Activated naive CD8-positive, alpha-beta T cell treated with anti-CD3 and anti-CD28 coated beads for 36 hours (primary cell): ENCODE measurements around the gene CXCL14. TPM values are rescaled to one million over a fixed set of nuclear protein-coding genes. Genes with fewer than 3 reads are reported as not detected.

Source experiments
- DNase-seq: peaks from one replicate; pipeline ENCODE4 v3.0.0; 2021
- H3K27ac Mint-ChIP-seq: one replicate; pipeline ENCODE4 v1.8.0; 2022; ENCODE audit warnings: mild to moderate bottlenecking, moderate library complexity, mixed read lengths
- H3K27me3 Mint-ChIP-seq: one replicate; pipeline ENCODE4 v1.8.0; 2022; ENCODE audit warnings: mild to moderate bottlenecking, mixed read lengths
- H3K36me3 Mint-ChIP-seq: one replicate; pipeline ENCODE4 v1.8.0; 2021; ENCODE audit warnings: mild to moderate bottlenecking, mixed read lengths
- H3K4me1 Mint-ChIP-seq: one replicate; pipeline ENCODE4 v1.8.0; 2021; ENCODE audit warnings: mixed read lengths
- H3K4me3 Mint-ChIP-seq: one replicate; pipeline ENCODE4 v1.8.0; 2022; ENCODE audit warnings: mild to moderate bottlenecking, moderate library complexity, mixed read lengths
- H3K9me3 Mint-ChIP-seq: one replicate; pipeline ENCODE4 v1.8.0; 2022; ENCODE audit warnings: mixed read lengths
- total RNA-seq, 2 experiments: library from RNA; stranded (reverse); gene quantifications; one replicate each; pipeline ENCODE4 v1.2.3, GENCODE V29; 2021

The CXCL14 gene
- total RNA-seq, 2 experiments from 2014 or later = not detected

- Mint-ChIP-seq H3K9me3 (no peaks in the 10 kb centered on the region), H3K27me3 (peaks cover 87% of the 10 kb centered on the region), H3K4me1 (peaks cover 13% of the 10 kb centered on the region), H3K4me3 (no peak overlapping the region), H3K36me3 (no peaks in the 10 kb centered on the region), H3K27ac (no peak overlapping the region)
- DNase-seq = no peak
Observed at GRCh38 chr5:135547590-135548254, 31.1 kb downstream of the CXCL14 start.

- H3K4me1 Mint-ChIP-seq = peaks cover 13% of the 10 kb centered on the region
- H3K9me3 Mint-ChIP-seq = no peaks in the 10 kb centered on the region
- no peak overlapping the region for H3K27ac Mint-ChIP-seq
- H3K27me3 Mint-ChIP-seq = peaks cover 89% of the 10 kb centered on the region
- no peaks in the 10 kb centered on the region for H3K36me3 Mint-ChIP-seq
- DNase-seq = no peak
- no peak overlapping the region for H3K4me3 Mint-ChIP-seq
Observed at GRCh38 chr5:135546912-135547311, 31.9 kb downstream of the CXCL14 start.

GRCh38 chr5:135546101-135546500 lies 32.7 kb downstream of the CXCL14 start:
- Mint-ChIP-seq H3K36me3 (no peaks in the 10 kb centered on the region), H3K4me3 (no peak overlapping the region), H3K4me1 (peaks cover 13% of the 10 kb centered on the region), H3K27ac (no peak overlapping the region), H3K9me3 (no peaks in the 10 kb centered on the region), H3K27me3 (peaks cover 93% of the 10 kb centered on the region)
- no peak for DNase-seq

- Mint-ChIP-seq H3K27me3 (peaks cover 96% of the 10 kb centered on the region), H3K9me3 (no peaks in the 10 kb centered on the region), H3K4me1 (peaks cover 13% of the 10 kb centered on the region), H3K27ac (no peak overlapping the region), H3K4me3 (no peak overlapping the region), H3K36me3 (no peaks in the 10 kb centered on the region)
- DNase-seq = no peak
Observed at GRCh38 chr5:135545099-135545498, 33.7 kb downstream of the CXCL14 start.

GRCh38 chr5:135543485-135544304 lies 35.1 kb downstream of the CXCL14 start:
- peak overlapping the region; percentile 71 for H3K4me3 Mint-ChIP-seq
- no peaks in the 10 kb centered on the region for H3K36me3 Mint-ChIP-seq
- no peak overlapping the region for H3K27ac Mint-ChIP-seq
- no peak for DNase-seq
- H3K27me3 Mint-ChIP-seq = peaks cover 96% of the 10 kb centered on the region
- H3K4me1 Mint-ChIP-seq = peaks cover 13% of the 10 kb centered on the region
- H3K9me3 Mint-ChIP-seq = no peaks in the 10 kb centered on the region

GRCh38 chr5:135543001-135543484 lies 35.7 kb downstream of the CXCL14 start:
- H3K4me3 Mint-ChIP-seq = peak overlapping the region; percentile 51
- H3K27me3 Mint-ChIP-seq = peaks cover 96% of the 10 kb centered on the region
- peaks cover 13% of the 10 kb centered on the region for H3K4me1 Mint-ChIP-seq
- no peaks in the 10 kb centered on the region for H3K36me3 Mint-ChIP-seq
- H3K9me3 Mint-ChIP-seq = no peaks in the 10 kb centered on the region
- DNase-seq = no peak
- H3K27ac Mint-ChIP-seq = no peak overlapping the region

- DNase-seq = no peak
- no peak overlapping the region for H3K27ac Mint-ChIP-seq
- H3K36me3 Mint-ChIP-seq = no peaks in the 10 kb centered on the region
- no peaks in the 10 kb centered on the region for H3K9me3 Mint-ChIP-seq
- no peak overlapping the region for H3K4me3 Mint-ChIP-seq
- H3K4me1 Mint-ChIP-seq = peaks cover 13% of the 10 kb centered on the region
- H3K27me3 Mint-ChIP-seq = peaks cover 96% of the 10 kb centered on the region
Observed at GRCh38 chr5:135541807-135542502, 36.8 kb downstream of the CXCL14 start.

- Mint-ChIP-seq H3K27me3 (peaks cover 94% of the 10 kb centered on the region), H3K27ac (no peak overlapping the region), H3K9me3 (no peaks in the 10 kb centered on the region), H3K4me1 (peaks cover 17% of the 10 kb centered on the region), H3K36me3 (no peaks in the 10 kb centered on the region), H3K4me3 (no peak overlapping the region)
- no peak for DNase-seq
Observed at GRCh38 chr5:135539430-135540005, 39.3 kb downstream of the CXCL14 start.

GRCh38 chr5:135538261-135538660 lies 40.5 kb downstream of the CXCL14 start:
- Mint-ChIP-seq H3K4me1 (peaks cover 12% of the 10 kb centered on the region), H3K27me3 (peaks cover 98% of the 10 kb centered on the region), H3K27ac (no peak overlapping the region), H3K4me3 (no peak overlapping the region), H3K36me3 (no peaks in the 10 kb centered on the region), H3K9me3 (no peaks in the 10 kb centered on the region)
- DNase-seq = no peak

GRCh38 chr5:135537745-135538144 lies 41.0 kb downstream of the CXCL14 start:
- H3K27me3 Mint-ChIP-seq = peaks cover 98% of the 10 kb centered on the region
- DNase-seq = no peak
- no peaks in the 10 kb centered on the region for H3K36me3 Mint-ChIP-seq
- H3K4me3 Mint-ChIP-seq = no peak overlapping the region
- no peak overlapping the region for H3K27ac Mint-ChIP-seq
- peaks cover 8% of the 10 kb centered on the region for H3K4me1 Mint-ChIP-seq
- no peaks in the 10 kb centered on the region for H3K9me3 Mint-ChIP-seq

- Mint-ChIP-seq H3K36me3 (no peaks in the 10 kb centered on the region), H3K4me1 (peaks cover 8% of the 10 kb centered on the region), H3K9me3 (no peaks in the 10 kb centered on the region), H3K27ac (no peak overlapping the region), H3K4me3 (no peak overlapping the region), H3K27me3 (peaks cover 97% of the 10 kb centered on the region)
- DNase-seq = no peak
Observed at GRCh38 chr5:135537271-135537670, 41.5 kb downstream of the CXCL14 start.

GRCh38 chr5:135535820-135536801 lies 42.7 kb downstream of the CXCL14 start, which contains the start of gene NEUROG1:
NEUROG1 (minus strand) TSS chr5:135535964; CDS start chr5:135535690, 274 bp downstream.
- peak; percentile 8 for DNase-seq
- Mint-ChIP-seq H3K9me3 (no peaks in the 10 kb centered on the region), H3K27me3 (peaks cover 95% of the 10 kb centered on the region), H3K4me3 (no peak within 1 kb of the TSS), H3K4me1 (peaks cover 8% of the 10 kb centered on the region), H3K27ac (no peak within 1 kb of the TSS), H3K36me3 (no peaks in the 10 kb centered on the region)

GRCh38 chr5:135535420-135535819 lies 43.4 kb downstream of the CXCL14 start:
- DNase-seq = no peak
- H3K27ac Mint-ChIP-seq = no peak overlapping the region
- H3K4me1 Mint-ChIP-seq = peaks cover 8% of the 10 kb centered on the region
- H3K4me3 Mint-ChIP-seq = no peak overlapping the region
- peaks cover 95% of the 10 kb centered on the region for H3K27me3 Mint-ChIP-seq
- no peaks in the 10 kb centered on the region for H3K9me3 Mint-ChIP-seq
- H3K36me3 Mint-ChIP-seq = no peaks in the 10 kb centered on the region
